Mesendoderm (in vitro differentiated cells): ENCODE data around the gene FBRSL1.

ENCODE experiments used
- DNase-seq: peaks from one replicate; pipeline ENCODE4 v3.0.0; 2013
- H2AK5ac ChIP-seq: 2 replicates; pipeline ENCODE4 v1.6.1; 2013; ENCODE audit warnings: low read length, inconsistent platforms
- H2BK120ac ChIP-seq: 2 replicates; pipeline ENCODE4 v1.6.1; 2013; ENCODE audit warnings: low read depth, mild to moderate bottlenecking, low read length, moderate library complexity, mixed read lengths
- H2BK15ac ChIP-seq: replicated peaks from 2 replicates; pipeline ENCODE4 v1.6.1; 2013; ENCODE audit warnings: low read depth, mild to moderate bottlenecking, moderate library complexity
- H2BK5ac ChIP-seq: 2 replicates; pipeline ENCODE4 v1.6.1; 2013; ENCODE audit warnings: low read length, inconsistent platforms
- H3K18ac ChIP-seq: 2 replicates; pipeline ENCODE4 v1.6.1; 2013; ENCODE audit warnings: mild to moderate bottlenecking, low read length, mixed read lengths
- H3K23ac ChIP-seq: one replicate; pipeline ENCODE4 v1.6.1; 2013; ENCODE audit warnings: low read length
- H3K27ac ChIP-seq: 2 replicates; pipeline ENCODE4 v1.5.1; 2013; ENCODE audit warnings: low read depth, mild to moderate bottlenecking, inconsistent platforms, low read length, moderate library complexity
- H3K27me3 ChIP-seq: 2 replicates; pipeline ENCODE4 v1.6.1; 2013; ENCODE audit warnings: low read length, control low read depth, mild to moderate bottlenecking, inconsistent platforms; ENCODE audit not compliant: insufficient read depth, poor library complexity
- H3K36me3 ChIP-seq: 2 replicates; pipeline ENCODE4 v1.6.1; 2013; ENCODE audit warnings: low read length, inconsistent platforms; ENCODE audit not compliant: control insufficient read depth, insufficient read depth
- H3K4ac ChIP-seq: one replicate; pipeline ENCODE4 v1.6.1; 2013; ENCODE audit warnings: low read depth, mild to moderate bottlenecking, low read length, moderate library complexity
- H3K4me1 ChIP-seq: 2 replicates; pipeline ENCODE4 v1.6.1; 2013; ENCODE audit warnings: low read depth, low read length, inconsistent platforms; ENCODE audit not compliant: control insufficient read depth
- H3K4me2 ChIP-seq: 2 replicates; pipeline ENCODE4 v1.6.1; 2013; ENCODE audit warnings: low read length
- H3K4me3 ChIP-seq: 2 replicates; pipeline ENCODE4 v1.5.1; 2013; ENCODE audit warnings: mild to moderate bottlenecking, low read length
- H3K56ac ChIP-seq: one replicate; pipeline ENCODE4 v1.6.1; 2013; ENCODE audit warnings: low read length
- H3K79me1 ChIP-seq: 2 replicates; pipeline ENCODE4 v1.6.1; 2013; ENCODE audit warnings: low read length, inconsistent platforms
- H3K79me2 ChIP-seq: 2 replicates; pipeline ENCODE4 v1.6.1; 2013; ENCODE audit warnings: mild to moderate bottlenecking, low read length; ENCODE audit not compliant: control insufficient read depth, insufficient read depth
- H3K9ac ChIP-seq: 2 replicates; pipeline ENCODE4 v1.6.1; 2013; ENCODE audit warnings: low read length, inconsistent platforms
- H4K5ac ChIP-seq: one replicate; pipeline ENCODE4 v1.6.1; 2013; ENCODE audit warnings: low read length
- H4K8ac ChIP-seq: one replicate; pipeline ENCODE4 v1.6.1; 2013; ENCODE audit warnings: low read depth, mild to moderate bottlenecking, control low read depth, low read length, moderate library complexity
- WGBS: extraction: QIAGEN DNeasy Blood & Tissue Kit; methylation state at CpG from one replicate; pipeline ENCODE4 v1.1.7; 2013; ENCODE audit warnings: low lambda C conversion rate, missing lambda C conversion rate; ENCODE audit not compliant: insufficient coverage; ENCODE audit errors: extremely low coverage; 5-methylcytosine and 5-hydroxymethylcytosine counted together

Gene FBRSL1

DNA sequence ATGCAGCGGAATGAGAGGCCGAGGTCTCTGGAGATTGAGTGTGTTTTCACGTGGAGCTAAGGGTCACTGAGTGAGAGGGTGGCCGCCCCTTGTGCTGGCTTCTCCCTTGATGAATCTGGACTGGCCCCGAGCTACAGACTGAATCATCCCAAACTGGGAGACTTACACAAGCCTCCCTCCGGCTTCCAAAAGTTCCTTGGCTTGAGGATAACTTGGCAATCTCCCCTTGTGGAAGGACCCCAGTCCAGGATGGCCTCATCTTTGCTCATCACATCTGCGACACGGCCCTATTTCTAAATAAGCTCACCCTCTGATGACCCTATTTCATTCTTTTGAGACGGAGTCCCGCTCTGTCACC lies 41.5 kb upstream of the FBRSL1 start:
- Histone ChIP-seq H4K8ac (no peak overlapping the region), H3K56ac (no peak overlapping the region), H3K9ac (no peak overlapping the region), H2AK5ac (no peak overlapping the region), H4K5ac (no peak overlapping the region), H3K4me2 (no peak overlapping the region), H3K4ac (no peak overlapping the region), H3K4me3 (no peak overlapping the region), H2BK120ac (no peak overlapping the region), H2BK15ac (no peak overlapping the region), H3K27me3 (no peaks in the 10 kb centered on the region), H3K4me1 (no peaks in the 10 kb centered on the region), H3K79me1 (no peaks in the 10 kb centered on the region), H3K79me2 (no peaks in the 10 kb centered on the region), H2BK5ac (no peak overlapping the region), H3K18ac (no peak overlapping the region), H3K27ac (no peak overlapping the region), H3K36me3 (no peaks in the 10 kb centered on the region), H3K23ac (no peak overlapping the region)
- no peak for DNase-seq
- no CpG with 5 or more reads among the region's 10 CpGs for WGBS

DNA sequence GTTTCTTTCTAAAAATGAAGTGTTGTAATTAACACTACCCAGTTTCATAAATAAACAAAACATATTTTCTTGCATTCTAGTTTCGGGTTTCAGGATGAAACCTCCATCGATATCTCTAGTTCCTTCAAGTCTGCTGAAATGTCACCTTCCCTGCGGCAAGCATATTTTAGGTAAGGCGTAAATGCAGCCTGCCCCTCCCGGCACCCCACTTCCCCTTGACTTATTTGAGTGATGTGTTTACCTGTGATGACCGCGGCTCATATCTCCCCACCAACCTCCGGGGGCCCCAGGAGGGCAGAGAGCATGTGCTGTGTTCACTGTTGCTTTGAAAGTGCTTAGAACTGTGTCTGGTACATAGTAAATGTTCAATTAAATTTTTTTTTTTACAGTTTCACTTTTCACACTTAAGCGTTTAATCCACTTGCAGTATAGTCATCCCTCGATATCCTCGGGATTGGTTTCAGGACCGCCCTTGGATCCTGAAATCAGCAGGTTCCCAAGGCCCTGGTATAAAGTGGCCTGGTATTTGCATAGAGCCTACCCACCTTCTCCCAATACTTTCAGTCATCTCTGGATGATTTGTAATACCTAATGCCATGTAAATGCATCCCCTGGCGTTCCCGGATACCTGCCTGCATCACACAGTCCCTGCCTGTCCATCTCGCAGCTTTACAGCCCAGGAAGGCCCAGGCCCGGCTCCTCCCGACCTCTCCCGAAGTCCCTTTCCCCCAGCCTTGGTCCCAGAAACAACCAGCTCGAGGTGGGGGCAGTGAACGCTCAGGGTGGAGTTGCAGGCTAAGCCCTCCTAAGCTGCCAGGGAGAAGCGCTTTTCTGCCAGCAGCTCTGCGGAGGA lies 40.2 kb upstream of the FBRSL1 start:
- Histone ChIP-seq H3K79me1 (no peaks in the 10 kb centered on the region), H3K18ac (no peak overlapping the region), H3K4me1 (no peaks in the 10 kb centered on the region), H4K8ac (no peak overlapping the region), H2BK120ac (no peak overlapping the region), H3K23ac (no peak overlapping the region), H3K36me3 (no peaks in the 10 kb centered on the region), H2BK15ac (no peak overlapping the region), H2BK5ac (no peak overlapping the region), H2AK5ac (no peak overlapping the region), H3K27me3 (no peaks in the 10 kb centered on the region), H3K9ac (no peak overlapping the region), H3K27ac (no peak overlapping the region), H4K5ac (no peak overlapping the region), H3K4me2 (no peak overlapping the region), H3K56ac (no peak overlapping the region), H3K4me3 (no peak overlapping the region), H3K4ac (no peak overlapping the region), H3K79me2 (no peaks in the 10 kb centered on the region)
- DNase-seq: no peak
- WGBS: no CpG with 5 or more reads among the region's 22 CpGs

DNA sequence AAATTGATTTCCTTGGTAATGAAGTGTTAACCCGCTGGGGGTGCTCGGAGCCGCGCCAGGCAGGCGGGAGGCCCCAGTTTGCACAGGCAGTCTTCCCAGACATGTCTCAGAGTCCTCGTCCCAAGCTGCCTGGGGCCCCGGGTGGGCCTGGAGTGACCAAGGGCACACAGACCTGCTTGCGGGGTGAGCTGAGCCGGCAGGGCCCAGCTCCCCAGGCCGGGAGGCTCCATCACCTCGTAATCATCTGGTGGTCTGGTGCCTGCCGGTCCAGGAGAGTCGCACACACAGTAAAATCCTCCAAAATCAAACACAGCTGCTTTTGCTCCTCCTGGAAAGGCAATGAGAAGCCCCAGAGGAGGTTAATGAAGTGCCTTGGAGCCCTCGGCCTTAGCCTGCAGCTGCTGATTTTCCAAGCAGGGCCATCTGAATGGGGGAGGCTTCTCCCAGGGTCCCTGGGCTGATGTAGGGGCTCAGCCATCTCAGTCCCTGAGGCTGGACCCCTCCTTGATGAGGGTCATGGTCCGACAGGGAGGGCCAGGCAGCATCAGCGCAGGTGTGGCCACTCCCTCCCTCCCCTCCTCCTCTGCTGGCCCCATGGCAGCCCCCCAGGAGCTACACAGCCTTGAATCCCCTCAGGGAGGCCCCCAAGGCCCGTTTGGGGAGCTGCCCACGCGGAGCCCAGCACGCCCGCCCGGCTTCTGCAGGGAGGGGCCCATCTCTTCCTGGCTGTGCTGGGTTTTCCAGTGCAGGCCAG lies 39.4 kb upstream of the FBRSL1 start:
- H2AK5ac ChIP-seq: no peak overlapping the region
- H4K5ac ChIP-seq: no peak overlapping the region
- H3K4ac ChIP-seq: no peak overlapping the region
- H2BK15ac ChIP-seq: no peak overlapping the region
- no peaks in the 10 kb centered on the region for H3K27me3 ChIP-seq
- no peaks in the 10 kb centered on the region for H3K79me1 ChIP-seq
- H3K79me2 ChIP-seq: no peaks in the 10 kb centered on the region
- H3K9ac ChIP-seq: no peak overlapping the region
- no peak overlapping the region for H3K4me3 ChIP-seq
- no peak overlapping the region for H3K27ac ChIP-seq
- no peak for DNase-seq
- H3K23ac ChIP-seq: no peak overlapping the region
- H3K4me2 ChIP-seq: no peak overlapping the region
- no peak overlapping the region for H3K18ac ChIP-seq
- no CpG with 5 or more reads among the region's 22 CpGs for WGBS
- no peak overlapping the region for H4K8ac ChIP-seq
- no peak overlapping the region for H3K56ac ChIP-seq
- H2BK120ac ChIP-seq: no peak overlapping the region
- no peak overlapping the region for H2BK5ac ChIP-seq
- no peaks in the 10 kb centered on the region for H3K36me3 ChIP-seq
- no peaks in the 10 kb centered on the region for H3K4me1 ChIP-seq

DNA sequence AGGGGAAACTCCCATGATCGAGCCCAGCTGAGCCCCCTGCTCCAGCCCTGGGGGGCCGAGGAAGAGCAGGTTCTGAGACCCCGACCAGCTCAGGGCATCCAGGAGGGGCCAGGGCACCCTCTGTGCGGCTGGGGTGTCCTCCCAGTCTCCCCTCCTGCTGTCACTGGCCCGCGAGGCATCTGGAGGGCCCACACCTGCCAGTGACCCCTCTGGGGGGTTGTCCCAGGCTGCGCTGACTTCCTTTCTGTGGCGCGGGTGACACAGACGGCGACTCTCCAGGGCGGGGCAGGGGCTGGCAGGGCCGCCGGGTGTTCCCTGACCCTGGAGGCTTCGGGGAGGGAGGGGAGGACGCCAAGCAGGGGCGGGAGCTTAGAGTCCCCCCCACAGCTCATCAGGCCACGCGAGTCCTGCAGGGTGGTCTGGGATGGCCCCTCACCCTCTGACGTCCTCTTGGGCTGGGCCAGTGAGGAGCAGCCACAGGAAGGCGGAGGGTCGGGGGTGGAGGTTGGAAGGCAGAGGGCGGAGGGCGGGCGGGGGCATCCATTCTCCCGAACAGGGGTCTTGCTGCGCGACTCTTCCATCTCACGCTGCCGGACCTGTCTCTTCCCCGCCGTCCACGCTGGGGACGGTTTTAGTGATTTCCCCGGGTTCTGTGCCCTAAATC lies 38.6 kb upstream of the FBRSL1 start:
- Histone ChIP-seq H3K9ac (no peak overlapping the region), H3K79me1 (no peaks in the 10 kb centered on the region), H3K4me2 (no peak overlapping the region), H3K56ac (no peak overlapping the region), H2BK120ac (no peak overlapping the region), H3K36me3 (no peaks in the 10 kb centered on the region), H3K27ac (no peak overlapping the region), H3K18ac (no peak overlapping the region), H3K27me3 (no peaks in the 10 kb centered on the region), H3K4me1 (no peaks in the 10 kb centered on the region), H3K4ac (no peak overlapping the region), H3K23ac (no peak overlapping the region), H3K4me3 (no peak overlapping the region), H4K8ac (no peak overlapping the region), H3K79me2 (no peaks in the 10 kb centered on the region), H2BK15ac (no peak overlapping the region), H2BK5ac (no peak overlapping the region), H2AK5ac (no peak overlapping the region), H4K5ac (no peak overlapping the region)
- DNase-seq: no peak
- no CpG with 5 or more reads among the region's 35 CpGs for whole genome bisulfite sequencing

DNA sequence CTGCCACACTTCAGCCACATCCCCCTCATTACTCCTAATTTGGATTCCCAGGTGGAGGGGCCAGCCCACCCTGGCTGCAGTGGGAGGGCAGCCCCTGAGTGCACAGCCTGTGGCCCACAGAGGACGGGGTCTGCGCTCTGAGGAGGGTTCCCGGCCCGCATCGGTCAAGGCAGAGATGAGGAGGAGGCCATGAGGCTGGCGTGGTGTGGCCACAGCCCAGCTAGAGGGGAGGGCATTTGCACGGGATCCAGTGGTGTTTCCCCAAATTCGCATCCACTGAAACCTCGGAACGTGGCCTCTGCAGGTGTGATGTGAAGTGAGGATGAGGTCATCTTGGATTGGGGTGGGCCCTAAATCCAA lies 38.1 kb upstream of the FBRSL1 start:
- no peak overlapping the region for H3K9ac ChIP-seq
- no peaks in the 10 kb centered on the region for H3K4me1 ChIP-seq
- H3K56ac ChIP-seq: no peak overlapping the region
- no peak overlapping the region for H2BK15ac ChIP-seq
- H3K36me3 ChIP-seq: no peaks in the 10 kb centered on the region
- H3K4ac ChIP-seq: no peak overlapping the region
- WGBS: no CpG with 5 or more reads among the region's 10 CpGs
- no peak for DNase-seq
- H2AK5ac ChIP-seq: no peak overlapping the region
- H3K27me3 ChIP-seq: no peaks in the 10 kb centered on the region
- no peak overlapping the region for H2BK5ac ChIP-seq
- no peaks in the 10 kb centered on the region for H3K79me2 ChIP-seq
- no peak overlapping the region for H2BK120ac ChIP-seq
- H3K23ac ChIP-seq: no peak overlapping the region
- no peak overlapping the region for H3K4me3 ChIP-seq
- no peak overlapping the region for H3K4me2 ChIP-seq
- H3K79me1 ChIP-seq: no peaks in the 10 kb centered on the region
- H4K8ac ChIP-seq: no peak overlapping the region
- H3K27ac ChIP-seq: no peak overlapping the region
- H3K18ac ChIP-seq: no peak overlapping the region
- no peak overlapping the region for H4K5ac ChIP-seq
